Upper lobe of left lung (tissue), 6 donors: ENCODE data around the gene UBN1. TPM values are rescaled to one million over a fixed set of nuclear protein-coding genes. Genes with fewer than 3 reads are reported as not detected.
A peak's percentile ranks its signal among the peaks of the same experiment; 100 is the strongest.

Experiments used
- ATAC-seq, 2 donors: fragments of 200-7000 bp; cut with Tn5 transposase; one replicate each; pipeline ENCODE4 v1.9.1; 2022; ENCODE audit warnings: mild to moderate bottlenecking in 2 of 2, moderate library complexity in 2 of 2; ENCODE audit not compliant: low FRiP score in 2 of 2
- DNase-seq, 2 donors: peaks; one replicate each; pipeline ENCODE4 v3.0.0-alpha.2; 2019 to 2020
- H3K27ac ChIP-seq, 4 donors: fragments of 200-600 bp; sonication (generic); one replicate each; pipeline ENCODE4 v1.5.1; 2016 to 2019
- H3K27me3 ChIP-seq, 4 donors: fragments of 200-600 bp; sonication (generic); one replicate each; pipeline ENCODE4 v1.5.1; 2017 to 2019
- H3K36me3 ChIP-seq, 4 donors: fragments of 200-600 bp; sonication (generic); one replicate each; pipeline ENCODE4 v1.5.1; 2016 to 2019
- H3K4me1 ChIP-seq, 4 donors: fragments of 200-600 bp; sonication (generic); one replicate each; pipeline ENCODE4 v1.5.1; 2018 to 2019
- H3K4me3 ChIP-seq, 4 donors: fragments of 200-600 bp; sonication (generic); one replicate each; pipeline ENCODE4 v1.5.1; 2017 to 2019; ENCODE audit warnings: mild to moderate bottlenecking in 2 of 4, moderate library complexity in 1 of 4
- H3K9me3 ChIP-seq, 4 donors: fragments of 200-600 bp; sonication (generic); one replicate each; pipeline ENCODE4 v1.5.1; 2018 to 2019
- EP300 ChIP-seq, 4 donors: sonication (generic); formaldehyde crosslinking; IDR thresholded peaks; one replicate each; pipeline ENCODE4 v1.5.1; 2017; ENCODE audit warnings: antibody characterized with exemption in 4 of 4, control low read depth in 2 of 4
- POLR2A ChIP-seq, 4 donors: fragments of 450-650 bp; IDR thresholded peaks; one replicate each; pipeline ENCODE4 v1.5.1; 2016 to 2017; ENCODE audit warnings: antibody characterized with exemption in 4 of 4, mild to moderate bottlenecking in 2 of 4
- POLR2AphosphoS5 ChIP-seq, 2 donors: sonication (generic); formaldehyde crosslinking; IDR thresholded peaks; one replicate each; pipeline ENCODE4 v1.5.1; 2017; ENCODE audit warnings: antibody characterized with exemption in 2 of 2
- WGBS, 2 donors: methylation state at CpG; one replicate each; pipeline ENCODE4 v1.1.5; 2017 to 2018; 5-methylcytosine and 5-hydroxymethylcytosine counted together
- total RNA-seq, 6 donors: library from RNA; depleted of rRNA in 4 of 6; stranded (reverse); fragments of >200 nt in 4 of 6; gene quantifications; one replicate each; pipeline versions ENCODE4 v1.1.0 to v1.2.1, GENCODE V29; 2016 to 2021
- TF ChIP-seq, protein P1 (sequence below), 6 experiments: fragments of 450-650 bp in 4 of 6; fragments of 200-600 bp in 2 of 6; sonication (generic) in 2 of 6; IDR thresholded peaks; one replicate each; pipeline ENCODE4 v1.5.1; 2016 to 2019; ENCODE audit warnings: antibody characterized with exemption in 6 of 6
- donor health status: DM: no; HTN: no; CAD: no; lungs with moderate emphysema.
- donor health status: DM: no; HTN: yes; CAD: no; lungs with severe emphysema.

Gene UBN1
- total RNA-seq, 6 donors from 2014 or later: 35.7 to 49.2 (median 38.8) TPM

DNA sequence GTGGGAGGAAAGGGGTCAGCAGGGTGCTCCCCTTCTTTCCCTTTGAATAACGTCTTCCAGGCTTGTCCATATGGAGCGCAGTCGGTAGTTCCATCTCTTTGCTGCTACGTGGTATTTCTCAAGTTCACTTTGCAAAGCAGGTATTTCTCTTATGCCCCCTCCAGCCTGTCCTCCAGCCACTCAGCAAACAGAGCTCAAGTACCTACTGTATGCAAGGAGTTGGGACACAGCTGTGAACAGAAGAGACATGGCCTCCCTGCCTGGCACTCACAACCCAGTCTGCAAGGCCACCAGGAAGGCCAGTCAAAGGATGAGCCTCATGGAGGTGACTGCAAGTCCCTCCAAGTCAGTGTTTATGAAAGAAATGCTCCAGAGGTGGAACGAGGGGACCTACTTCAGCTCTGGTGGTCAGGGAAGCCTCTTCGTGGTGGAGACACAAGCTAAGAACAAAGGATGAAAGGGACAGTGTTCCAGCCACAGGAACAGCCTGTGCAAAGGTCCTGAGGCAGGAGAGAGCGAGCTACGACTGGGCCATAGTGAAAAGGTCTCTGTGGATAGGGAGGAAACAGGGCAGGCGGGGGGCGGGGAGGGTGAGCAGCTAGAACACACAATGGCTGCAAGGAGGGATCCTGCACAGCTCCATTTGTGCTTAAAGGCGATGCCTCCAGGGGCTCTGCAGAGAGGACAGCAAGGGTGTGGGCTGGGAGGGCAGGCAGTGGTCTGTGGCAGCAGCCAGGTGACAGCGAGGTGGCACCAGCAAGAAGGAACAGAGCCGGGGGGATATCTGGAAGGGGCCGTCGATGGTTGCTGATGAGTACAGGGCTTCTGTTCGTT, 57.0 kb downstream of the UBN1 start:
- peak in 1 of 2 donors; percentile 59 for DNase-seq
- 68 to 79% methylated on average over 16 of the region's 16 CpGs for WGBS, 2 donors
- TF ChIP-seq, protein P1, sequence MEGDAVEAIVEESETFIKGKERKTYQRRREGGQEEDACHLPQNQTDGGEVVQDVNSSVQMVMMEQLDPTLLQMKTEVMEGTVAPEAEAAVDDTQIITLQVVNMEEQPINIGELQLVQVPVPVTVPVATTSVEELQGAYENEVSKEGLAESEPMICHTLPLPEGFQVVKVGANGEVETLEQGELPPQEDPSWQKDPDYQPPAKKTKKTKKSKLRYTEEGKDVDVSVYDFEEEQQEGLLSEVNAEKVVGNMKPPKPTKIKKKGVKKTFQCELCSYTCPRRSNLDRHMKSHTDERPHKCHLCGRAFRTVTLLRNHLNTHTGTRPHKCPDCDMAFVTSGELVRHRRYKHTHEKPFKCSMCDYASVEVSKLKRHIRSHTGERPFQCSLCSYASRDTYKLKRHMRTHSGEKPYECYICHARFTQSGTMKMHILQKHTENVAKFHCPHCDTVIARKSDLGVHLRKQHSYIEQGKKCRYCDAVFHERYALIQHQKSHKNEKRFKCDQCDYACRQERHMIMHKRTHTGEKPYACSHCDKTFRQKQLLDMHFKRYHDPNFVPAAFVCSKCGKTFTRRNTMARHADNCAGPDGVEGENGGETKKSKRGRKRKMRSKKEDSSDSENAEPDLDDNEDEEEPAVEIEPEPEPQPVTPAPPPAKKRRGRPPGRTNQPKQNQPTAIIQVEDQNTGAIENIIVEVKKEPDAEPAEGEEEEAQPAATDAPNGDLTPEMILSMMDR (IDR thresholded peaks at IDR 0.05): no peak
- no peak for TF ChIP-seq EP300 (IDR thresholded peaks at IDR 0.05)
- no peak for TF ChIP-seq POLR2AphosphoS5 (IDR thresholded peaks at IDR 0.05)
- TF ChIP-seq POLR2A (IDR thresholded peaks at IDR 0.05): no peak
- ATAC-seq: peak; percentile 45 to 56
- H3K4me1 ChIP-seq: peaks cover 0 to 7% (median 0%) of the 10 kb centered on the region in 4 donors
- peaks cover 0 to 23% (median 6%) of the 10 kb centered on the region in 4 donors for H3K36me3 ChIP-seq
- H3K27ac ChIP-seq: no peak overlapping the region
- no peaks in the 10 kb centered on the region for H3K27me3 ChIP-seq
- H3K4me3 ChIP-seq: no peak overlapping the region
- H3K9me3 ChIP-seq: no peaks in the 10 kb centered on the region

DNA sequence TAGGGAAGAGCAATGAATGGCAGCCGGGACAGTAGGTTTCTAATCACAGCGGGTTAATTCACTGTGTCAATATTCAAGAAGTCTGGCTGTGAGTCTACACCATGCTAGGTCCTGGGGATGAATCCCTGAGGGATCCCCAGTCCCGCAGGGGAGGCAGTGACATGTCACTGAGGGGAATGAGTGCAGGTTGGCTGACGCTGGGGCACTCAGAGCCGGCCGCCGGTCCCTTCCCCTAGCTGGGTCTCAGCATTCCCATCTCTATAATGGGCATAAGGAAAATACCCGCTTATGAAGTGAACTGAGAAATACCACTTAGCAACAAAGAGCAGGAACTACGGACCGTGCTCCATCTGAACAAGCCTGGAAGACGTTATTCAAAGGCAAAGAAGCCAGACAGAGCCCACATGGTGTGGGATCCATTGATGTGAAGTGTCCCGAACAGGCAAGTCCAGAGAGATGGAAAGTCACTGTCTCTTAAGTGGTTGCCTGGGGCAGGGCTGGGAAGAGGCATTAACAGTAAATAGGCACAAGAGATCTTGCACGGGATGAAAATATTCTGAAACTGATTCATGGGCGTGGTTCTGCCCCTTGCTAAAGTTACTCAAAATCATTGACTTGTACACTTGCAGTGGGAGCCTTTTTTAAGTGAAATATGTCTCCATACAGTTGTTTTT, 57.8 kb downstream of the UBN1 start:
- Histone ChIP-seq H3K27me3 (no peaks in the 10 kb centered on the region), H3K27ac (no peak overlapping the region), H3K4me1 (peaks cover 0 to 7% (median 0%) of the 10 kb centered on the region in 4 donors), H3K36me3 (peaks cover 0 to 19% (median 4%) of the 10 kb centered on the region in 4 donors), H3K9me3 (no peaks in the 10 kb centered on the region), H3K4me3 (no peak overlapping the region)
- DNase-seq: no peak
- TF ChIP-seq EP300 (IDR thresholded peaks at IDR 0.05): no peak
- TF ChIP-seq POLR2AphosphoS5 (IDR thresholded peaks at IDR 0.05): no peak
- TF ChIP-seq, protein P1 (IDR thresholded peaks at IDR 0.05): no peak
- TF ChIP-seq POLR2A (IDR thresholded peaks at IDR 0.05): no peak
- 84 to 90% methylated on average over 13 of the region's 14 CpGs for WGBS, 2 donors
- ATAC-seq: no peak

DNA sequence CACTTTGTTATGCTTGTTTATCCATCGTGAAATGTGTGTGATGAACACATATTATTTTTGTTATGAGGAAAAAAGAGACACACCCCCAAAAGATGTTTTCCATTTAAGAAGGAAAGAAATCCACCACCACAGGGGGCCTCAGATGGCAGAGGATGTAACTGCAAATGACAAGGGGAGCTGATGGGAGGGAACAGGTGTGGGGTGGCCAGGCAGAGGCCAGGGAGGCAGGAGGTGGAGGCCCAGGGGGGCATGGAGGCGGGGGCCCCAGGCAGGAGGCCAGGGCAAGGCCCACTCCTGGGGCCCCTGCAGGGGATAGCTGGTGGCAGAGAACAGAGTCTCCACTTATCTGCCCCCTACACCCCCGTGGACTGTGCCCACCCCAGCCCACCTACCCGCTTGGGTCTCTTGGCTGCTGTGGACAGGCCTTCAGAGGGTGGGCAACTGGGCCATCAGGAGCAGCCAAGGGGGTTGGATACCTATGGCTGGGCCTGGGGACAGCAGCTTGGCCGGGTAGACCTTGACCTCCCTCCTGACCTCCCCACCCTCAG, 61.6 kb downstream of the UBN1 start:
- Histone ChIP-seq H3K4me3 (no peak overlapping the region), H3K4me1 (peaks cover 0 to 8% (median 3%) of the 10 kb centered on the region in 4 donors), H3K27me3 (no peaks in the 10 kb centered on the region), H3K36me3 (peaks cover 0 to 2% (median 0%) of the 10 kb centered on the region in 4 donors), H3K9me3 (no peaks in the 10 kb centered on the region), H3K27ac (no peak overlapping the region)
- TF ChIP-seq EP300 (IDR thresholded peaks at IDR 0.05): no peak
- no peak for TF ChIP-seq POLR2A (IDR thresholded peaks at IDR 0.05)
- TF ChIP-seq POLR2AphosphoS5 (IDR thresholded peaks at IDR 0.05): no peak
- TF ChIP-seq, protein P1 (IDR thresholded peaks at IDR 0.05): no peak
- DNase-seq (no peak), ATAC-seq (peak in 1 of 2 donors; percentile 54)
- WGBS, 2 donors: 82 to 96% methylated on average over 3 to 5 of the region's 5 CpGs

DNA sequence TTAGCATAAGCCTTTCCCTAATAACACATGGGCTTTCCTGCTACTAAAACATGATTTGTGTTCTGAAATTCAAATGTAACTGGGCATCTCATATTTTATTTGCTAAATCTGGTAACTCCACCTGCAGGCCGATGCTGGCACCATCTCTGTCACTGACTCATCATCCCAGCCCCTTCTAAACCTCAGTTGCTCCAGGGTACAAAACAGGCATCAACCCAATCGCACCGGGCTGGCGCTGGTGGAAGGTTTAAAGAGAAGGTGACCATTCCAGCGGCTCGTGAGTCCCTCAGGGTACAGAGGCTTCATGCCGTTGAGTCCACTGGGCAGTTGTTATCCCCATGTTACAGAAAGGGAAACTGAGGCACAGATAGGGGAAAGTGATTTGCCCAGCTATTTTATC, 62.5 kb downstream of the UBN1 start:
- no peak for TF ChIP-seq EP300 (IDR thresholded peaks at IDR 0.05)
- TF ChIP-seq POLR2AphosphoS5 (IDR thresholded peaks at IDR 0.05): no peak
- no peak for TF ChIP-seq POLR2A (IDR thresholded peaks at IDR 0.05)
- TF ChIP-seq, protein P1 (IDR thresholded peaks at IDR 0.05): no peak
- no peak for ATAC-seq
- H3K4me3 ChIP-seq: no peak overlapping the region
- no peaks in the 10 kb centered on the region for H3K27me3 ChIP-seq
- 90 to 93% methylated on average over 7 of the region's 7 CpGs for WGBS, 2 donors
- H3K9me3 ChIP-seq: no peaks in the 10 kb centered on the region
- DNase-seq: no peak
- H3K27ac ChIP-seq: no peak overlapping the region
- H3K4me1 ChIP-seq: peaks cover 0 to 6% (median 2%) of the 10 kb centered on the region in 4 donors
- H3K36me3 ChIP-seq: peaks cover 0 to 2% (median 0%) of the 10 kb centered on the region in 4 donors
